GM18502 (cell line): Measurements from ENCODE around the gene HOXB7.

Experiments
- ATAC-seq: cut with Tn5 transposase; IDR thresholded peaks from one replicate; pipeline ENCODE4 v1.9.1; 2021; ENCODE audit warnings: mild to moderate bottlenecking; ENCODE audit not compliant: unreplicated experiment, poor library complexity

Gene HOXB7

DNA sequence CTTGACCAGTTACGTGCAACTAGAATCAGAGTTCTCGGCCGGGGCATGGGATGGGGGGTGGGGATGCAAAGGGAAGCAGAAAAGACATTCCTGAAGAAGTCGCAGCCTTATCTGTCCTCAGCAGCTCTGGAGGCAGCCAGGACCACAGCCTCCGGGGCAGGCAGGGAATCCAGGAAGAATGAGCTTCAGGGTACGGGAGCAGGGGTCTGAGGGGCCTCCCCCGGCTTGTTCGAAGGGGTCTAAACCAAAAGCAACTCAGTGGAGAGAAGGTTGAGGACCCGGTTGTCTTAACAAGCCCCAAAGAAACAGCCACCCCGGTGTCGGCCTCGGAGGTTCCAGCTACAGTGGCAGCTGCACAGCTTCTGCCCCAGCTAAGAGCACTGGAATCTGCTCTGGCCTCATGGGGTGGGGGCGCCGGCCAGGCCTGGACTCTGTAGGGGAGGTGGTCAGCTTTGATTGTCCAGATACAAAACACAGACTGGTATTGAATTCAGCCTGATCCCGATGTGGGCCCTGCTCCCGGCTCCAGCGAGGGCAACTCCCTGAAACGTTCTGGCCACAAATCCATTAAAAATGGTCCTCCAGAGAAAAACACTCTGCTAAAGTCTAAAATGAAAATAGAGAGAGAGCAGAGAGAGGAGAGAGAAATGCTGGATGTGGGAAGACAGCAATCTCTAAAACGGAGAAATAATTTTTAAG, 40.3 kb downstream of the HOXB7 start:
- no peak for ATAC-seq

DNA sequence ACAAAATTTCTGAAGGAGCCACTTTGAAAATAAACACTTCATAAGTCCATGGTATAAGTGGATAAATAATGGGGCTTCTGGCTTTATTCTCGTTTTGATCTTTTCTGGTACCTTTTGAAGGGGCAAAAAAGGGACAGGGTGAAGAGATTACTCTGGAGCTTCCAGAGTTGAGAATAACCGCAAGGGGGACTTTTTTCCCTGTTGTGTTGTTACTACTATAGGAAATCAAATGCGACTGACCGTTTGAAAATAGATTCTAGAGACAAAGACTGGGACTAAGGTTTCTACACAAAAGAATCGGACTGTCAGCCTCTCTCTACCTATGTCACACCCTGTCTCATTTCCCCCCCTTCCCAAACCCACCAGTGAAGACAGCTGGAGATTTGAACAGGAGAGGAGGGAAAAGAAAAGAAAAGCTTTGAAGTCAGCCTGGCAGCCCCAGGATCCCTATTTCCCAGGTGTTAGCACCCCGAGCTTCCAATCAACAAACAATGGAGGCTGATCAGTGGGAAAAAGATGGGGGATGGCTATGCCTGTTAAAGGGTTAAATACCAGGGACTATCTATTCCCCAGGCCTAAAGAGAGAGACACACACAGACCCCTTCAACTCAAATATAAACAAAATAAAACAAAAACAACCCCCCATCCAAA, 41.0 kb downstream of the HOXB7 start:
- no peak for ATAC-seq

DNA sequence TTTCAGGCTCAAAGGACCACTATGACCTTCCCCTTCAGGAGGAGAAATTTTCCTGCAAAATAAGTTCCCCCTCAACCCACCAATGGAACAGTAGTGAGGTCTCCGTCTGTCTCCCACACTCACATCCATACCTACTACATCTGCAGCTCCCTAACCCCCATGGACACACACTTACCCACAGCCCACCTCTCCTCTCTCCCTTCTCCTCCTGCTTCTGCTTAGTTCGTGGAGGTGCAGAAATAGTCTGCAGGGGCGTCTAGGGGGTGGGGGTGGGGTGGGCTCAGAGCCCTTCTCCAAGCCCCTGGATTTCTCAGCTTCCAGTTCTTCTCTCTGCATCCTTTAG, 41.6 kb downstream of the HOXB7 start:
- no peak for ATAC-seq

DNA sequence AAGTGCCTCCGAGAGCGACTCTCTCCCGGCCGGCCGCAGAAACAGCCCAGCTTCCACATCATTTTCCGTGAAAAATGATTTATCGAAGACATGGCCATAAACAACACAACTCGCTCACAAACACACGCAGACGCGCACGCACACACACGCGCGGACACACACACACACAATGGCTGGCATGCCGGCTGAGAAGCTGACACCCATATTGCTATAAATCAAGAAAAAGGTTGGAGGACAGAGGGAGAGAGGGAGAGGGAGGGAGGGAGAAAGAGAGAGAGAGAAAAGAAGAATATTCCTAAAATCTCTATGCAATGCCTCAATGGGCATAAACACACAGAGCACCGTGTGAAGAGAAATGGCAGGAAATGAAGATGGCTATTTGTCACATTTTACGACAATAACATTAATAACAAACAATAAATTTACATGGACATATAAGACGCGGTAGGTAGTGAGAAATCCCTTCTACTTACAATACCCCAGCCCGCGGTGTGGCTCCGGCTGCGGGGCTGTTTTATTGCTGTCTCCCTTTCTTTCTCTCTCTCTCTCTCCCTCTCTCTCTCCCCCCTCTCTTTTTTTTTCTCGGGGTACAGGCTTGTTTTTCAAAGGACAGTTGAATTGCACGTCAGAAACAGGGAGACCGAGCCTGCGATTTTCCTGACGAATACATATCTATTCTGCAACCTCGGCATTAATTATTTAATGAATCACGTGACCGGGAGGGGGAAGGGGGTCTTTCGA, 42.1 kb downstream of the HOXB7 start:
- ATAC-seq: no peak

- ATAC-seq: no peak
These were observed 43.0 kb downstream of the HOXB7 start for GRCh38 chr17:48567646-48568354.

GRCh38 chr17:48567209-48567608, 43.6 kb downstream of the HOXB7 start:
- ATAC-seq: no peak

DNA sequence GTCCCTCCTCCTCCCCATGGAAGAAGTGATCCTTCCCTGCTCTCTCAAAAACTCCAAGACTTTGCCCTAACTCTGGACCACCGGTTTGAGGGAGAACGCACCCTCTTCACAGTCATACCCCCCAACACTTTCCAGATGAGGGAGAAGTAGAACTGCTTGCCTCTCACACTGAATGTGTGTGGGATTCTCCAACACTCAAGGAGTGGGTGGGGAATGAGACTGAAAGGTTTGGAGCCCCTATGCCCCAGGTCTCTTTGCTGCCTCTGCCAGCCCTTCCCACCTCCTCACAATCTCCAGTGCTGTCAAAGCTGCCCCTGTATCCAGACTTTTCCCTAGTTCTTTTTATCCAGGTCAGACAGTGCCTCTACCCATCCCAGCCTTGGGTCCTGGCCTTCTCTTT, 44.1 kb downstream of the HOXB7 start:
- ATAC-seq: no peak

DNA sequence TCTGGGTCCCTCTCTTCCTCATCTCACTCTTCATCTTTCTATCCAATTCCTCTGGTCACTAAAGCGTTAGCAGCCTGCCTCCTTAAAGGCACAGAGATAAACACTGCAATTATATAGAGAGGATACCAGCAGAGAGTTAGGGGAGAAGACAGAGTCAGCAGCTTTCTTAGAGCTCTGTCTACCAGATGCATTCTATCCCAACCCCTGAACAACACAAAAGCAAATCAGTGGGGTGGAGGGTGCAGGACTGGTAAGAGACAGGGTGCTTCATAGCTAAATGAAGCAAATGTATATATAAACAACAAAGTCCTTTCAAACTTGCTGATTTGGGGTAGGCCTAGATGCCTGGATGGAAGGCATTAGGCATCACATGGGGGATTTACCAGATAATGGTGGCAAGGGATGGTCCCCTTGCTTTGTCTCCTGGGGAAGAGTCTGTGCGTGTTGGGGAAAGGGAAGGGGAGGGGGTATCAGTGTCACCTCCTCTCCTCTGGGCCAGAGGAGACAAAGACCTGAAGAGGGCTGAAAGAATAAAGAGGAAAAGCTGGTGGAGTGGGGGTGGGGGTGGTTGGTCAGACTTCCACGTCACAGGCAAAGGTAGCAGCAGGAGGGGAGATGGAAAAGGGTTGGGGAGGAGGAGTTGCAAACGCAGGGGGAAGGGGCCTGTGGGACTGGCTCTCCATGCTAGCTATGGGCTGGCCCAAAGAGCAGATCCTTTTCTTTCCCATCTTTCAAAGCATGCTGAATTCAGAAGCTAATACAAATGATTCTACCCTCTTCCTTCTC, 44.7 kb downstream of the HOXB7 start:
- no peak for ATAC-seq

DNA sequence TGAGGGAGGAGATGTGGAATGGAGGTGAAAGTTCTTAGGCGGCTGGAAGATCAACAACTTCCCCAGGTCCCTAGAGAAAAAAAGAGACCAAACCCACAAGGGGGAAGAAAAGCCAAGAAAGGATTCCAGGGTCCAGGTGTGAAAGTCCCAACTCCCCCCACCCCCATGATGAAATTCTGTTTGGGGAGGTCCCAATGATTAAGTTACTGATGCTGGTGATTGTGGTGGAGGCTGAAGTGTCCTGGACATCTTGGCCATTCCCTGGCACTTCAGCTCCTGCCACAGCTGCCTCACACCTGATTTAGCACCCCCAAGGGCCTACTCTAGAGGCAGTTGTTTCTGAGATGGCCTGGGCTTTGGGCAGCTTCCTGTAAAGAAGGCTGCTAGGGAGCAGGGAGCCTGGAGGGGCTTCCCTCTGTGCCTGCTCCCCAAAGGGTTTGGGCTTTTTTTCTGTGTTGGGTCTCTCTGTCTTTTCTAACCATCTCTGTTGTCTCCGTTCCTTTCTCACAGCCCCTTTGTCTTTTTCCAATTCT, 45.7 kb downstream of the HOXB7 start:
- no peak for ATAC-seq

- no peak for ATAC-seq
These were observed 46.4 kb downstream of the HOXB7 start for GRCh38 chr17:48564188-48565021.

- no peak for ATAC-seq
These were observed 47.0 kb downstream of the HOXB7 start for GRCh38 chr17:48563867-48564187.

DNA sequence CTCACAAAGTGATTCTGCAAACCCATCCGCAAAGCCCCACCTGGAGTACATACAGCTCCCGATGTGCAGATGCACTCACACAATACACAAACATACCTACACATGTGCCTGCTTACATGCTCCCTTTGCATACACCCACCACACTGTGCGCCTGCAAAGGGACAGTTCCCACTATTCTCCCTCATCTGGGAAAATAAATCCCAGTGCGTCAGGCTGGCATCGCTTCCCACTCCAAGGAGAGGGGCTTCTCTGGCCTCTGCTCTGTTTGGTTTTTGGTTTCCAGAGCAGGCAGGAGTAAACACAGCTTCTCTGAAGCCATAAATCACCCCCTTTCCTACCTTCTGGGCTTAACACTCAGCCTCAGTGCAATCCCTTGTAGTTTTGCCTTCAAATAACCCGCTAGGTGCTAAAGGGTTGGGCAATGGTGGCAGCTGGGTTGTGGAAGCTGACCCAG, 47.4 kb downstream of the HOXB7 start:
- ATAC-seq: no peak

- no peak for ATAC-seq
These were observed 47.9 kb downstream of the HOXB7 start for GRCh38 chr17:48562934-48563333.

DNA sequence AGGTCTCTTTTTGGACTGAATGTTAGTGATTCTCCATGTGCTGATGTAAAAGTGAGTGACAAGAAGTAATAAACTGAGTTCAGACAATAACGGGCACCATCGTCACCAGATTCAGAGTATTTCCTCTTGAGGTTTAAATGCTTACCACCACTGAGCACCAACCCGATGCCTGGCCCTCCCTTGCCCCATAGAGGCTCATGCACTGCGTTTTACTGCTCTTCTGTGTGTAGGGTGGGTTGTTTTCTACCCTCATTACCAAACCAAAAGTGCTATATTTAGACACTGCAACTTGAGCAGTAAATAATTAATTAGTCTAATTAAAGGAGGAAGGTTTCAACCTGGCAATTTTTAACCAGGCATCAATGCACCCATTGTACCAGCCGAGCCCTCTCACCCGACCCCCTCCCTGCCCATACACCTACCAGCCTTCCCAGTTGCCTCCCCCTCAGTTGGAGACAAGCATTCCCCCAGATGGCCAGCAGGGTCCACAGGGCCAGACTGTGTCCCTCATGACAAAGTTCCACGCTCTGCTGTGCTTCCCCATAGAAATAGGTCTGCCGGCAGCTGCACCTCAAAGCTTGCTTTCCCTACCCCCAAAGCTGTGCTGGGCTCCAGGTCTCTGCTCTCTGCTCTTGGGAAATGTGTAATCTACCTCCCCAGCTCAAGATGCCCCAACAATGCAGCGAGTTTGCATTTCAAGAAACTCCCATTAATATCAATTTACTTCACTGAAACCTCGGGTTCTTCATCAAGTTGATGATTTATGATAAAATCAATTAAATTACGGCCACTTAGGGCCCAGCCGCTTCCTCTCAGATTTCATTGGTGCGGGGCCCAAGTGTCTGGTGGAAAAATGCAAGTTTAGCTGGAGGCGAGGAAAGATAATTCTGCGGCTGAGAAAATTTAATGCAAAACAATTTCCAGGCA, 48.7 kb downstream of the HOXB7 start:
- ATAC-seq: no peak

- ATAC-seq: no peak
These were observed 50.7 kb downstream of the HOXB7 start for GRCh38 chr17:48559840-48560817.

DNA sequence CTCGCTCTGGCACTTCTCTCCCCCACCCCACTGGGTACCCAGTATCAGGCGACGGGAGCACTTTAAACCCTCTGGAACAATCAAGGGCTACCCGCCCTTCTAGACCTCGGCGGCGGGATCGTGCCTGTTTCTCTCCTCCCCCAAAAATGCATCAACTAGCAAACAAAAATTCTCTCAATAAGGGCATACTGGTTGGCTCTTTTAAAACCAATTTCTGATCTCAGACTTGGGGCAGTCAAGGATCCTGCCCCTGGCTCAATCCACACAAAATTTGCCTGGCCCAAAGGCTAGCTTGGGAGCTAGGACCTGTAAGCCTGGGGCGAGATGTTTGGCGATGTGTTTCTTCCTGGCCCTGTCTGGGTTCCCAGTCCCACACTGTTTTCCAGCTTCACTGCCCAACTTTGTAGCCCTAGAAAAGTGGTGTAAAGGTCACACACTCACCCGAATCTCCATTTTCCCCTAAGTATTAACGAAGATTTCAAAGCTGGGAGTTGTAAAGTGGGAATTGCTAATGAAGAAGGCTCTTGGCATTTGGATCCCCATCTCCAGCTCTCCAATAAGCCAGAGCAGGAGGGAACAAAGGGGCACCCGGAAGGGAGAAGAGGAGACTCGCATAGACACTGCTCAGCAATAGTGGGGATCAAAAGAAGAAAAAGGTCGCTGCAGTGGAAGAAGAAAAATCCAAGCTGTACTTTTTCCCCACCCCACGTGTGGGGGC, 51.5 kb downstream of the HOXB7 start:
- no peak for ATAC-seq

GRCh38 chr17:48558831-48559121, 52.0 kb downstream of the HOXB7 start:
- no peak for ATAC-seq
